ENCODE results near the gene GLS2.
"Not testable (repeated sequence)": the region's sequence is repeated elsewhere in the genome, so short reads cannot be mapped to it uniquely, and the experiment has no call there.

The GLS2 gene

DNA sequence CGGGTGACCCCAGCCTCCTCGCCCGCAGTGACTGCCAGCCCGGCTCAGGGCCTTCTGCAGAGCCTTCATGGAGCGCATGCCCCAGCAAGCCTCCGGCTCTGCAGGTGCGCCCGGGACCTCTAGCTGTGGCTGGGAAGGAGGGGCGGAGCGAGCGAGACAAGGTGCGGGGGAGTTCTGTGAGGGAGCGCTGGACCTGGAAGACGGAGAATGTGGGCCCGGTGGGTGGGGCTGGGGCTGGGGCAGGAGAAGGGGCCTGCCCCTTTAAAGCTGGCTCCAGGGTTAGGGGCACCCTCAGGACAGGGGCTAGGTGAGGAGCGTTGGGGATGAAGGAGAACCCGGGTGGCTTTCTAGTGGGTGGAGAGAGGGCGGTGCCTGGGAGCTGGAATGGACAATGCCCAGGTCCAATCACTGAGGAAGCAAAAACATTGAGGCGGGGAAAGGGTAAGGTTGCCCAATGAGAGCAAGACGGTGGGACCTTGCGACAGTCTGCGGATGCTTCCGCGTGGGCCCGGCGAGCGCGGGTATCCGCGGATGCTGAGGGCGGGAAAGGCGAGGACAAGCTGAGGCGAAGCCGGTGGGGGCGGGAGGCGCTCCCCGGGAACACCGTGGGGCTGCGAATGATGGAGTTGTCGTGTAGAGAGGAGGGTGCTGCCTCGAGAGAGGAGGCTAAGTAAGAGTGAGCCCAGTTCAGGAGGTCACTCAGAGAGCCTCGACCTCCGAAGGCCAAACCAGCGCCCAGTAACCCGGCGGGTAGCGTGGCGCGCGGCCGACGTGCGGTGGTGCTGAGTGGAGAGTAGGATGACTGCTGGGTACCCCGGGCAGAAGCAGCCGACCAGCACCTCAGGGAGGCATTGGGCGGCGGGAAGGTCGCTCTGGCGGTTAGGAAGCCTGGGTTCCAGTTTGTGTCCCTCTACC is at the start of gene GLS2:
TSS of gene GLS2 (minus strand) at position 121 of the 915 bp plus-strand sequence. CDS start at position 78, 43 bp downstream.
- in situ Hi-C loops (cut with HindIII; ENCODE audit: low pct_unique_long_range_greater_than_20kb, low sequenced_read_pairs): no loop called here
- TF ChIP-seq JUND (IDR thresholded peaks at IDR 0.05; ENCODE audit: low read depth): no peak
- peak; percentile 95 to 98 for DNase-seq (ENCODE audit: low read depth in 1 of 2, low spot score in 1 of 2)

DNA sequence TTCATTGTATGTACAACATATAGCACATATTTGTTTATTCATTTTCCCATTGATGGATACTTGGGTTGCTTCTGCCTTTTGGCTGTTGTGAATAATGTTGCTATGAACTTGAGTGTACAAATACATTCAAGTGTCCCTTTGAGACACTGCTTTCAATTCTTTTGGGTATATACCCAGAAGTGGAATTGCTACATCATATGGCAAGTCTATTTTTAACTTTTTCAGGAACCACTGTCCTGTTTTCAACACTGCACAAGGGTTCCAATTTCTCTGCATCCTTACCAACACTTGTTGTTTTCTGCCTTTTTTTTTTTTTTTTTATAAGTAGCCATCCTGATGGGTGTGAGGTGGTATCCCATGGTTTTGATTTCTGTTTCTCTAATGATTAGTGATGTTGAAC is 49.6 kb upstream of the GLS2 start:
- DNase-seq (ENCODE audit: low read depth in 1 of 2, low spot score in 1 of 2): no peak
- in situ Hi-C loops (cut with HindIII; ENCODE audit: low pct_unique_long_range_greater_than_20kb, low sequenced_read_pairs): no loop called here
- TF ChIP-seq JUND (IDR thresholded peaks at IDR 0.05; ENCODE audit: low read depth): no peak

DNA sequence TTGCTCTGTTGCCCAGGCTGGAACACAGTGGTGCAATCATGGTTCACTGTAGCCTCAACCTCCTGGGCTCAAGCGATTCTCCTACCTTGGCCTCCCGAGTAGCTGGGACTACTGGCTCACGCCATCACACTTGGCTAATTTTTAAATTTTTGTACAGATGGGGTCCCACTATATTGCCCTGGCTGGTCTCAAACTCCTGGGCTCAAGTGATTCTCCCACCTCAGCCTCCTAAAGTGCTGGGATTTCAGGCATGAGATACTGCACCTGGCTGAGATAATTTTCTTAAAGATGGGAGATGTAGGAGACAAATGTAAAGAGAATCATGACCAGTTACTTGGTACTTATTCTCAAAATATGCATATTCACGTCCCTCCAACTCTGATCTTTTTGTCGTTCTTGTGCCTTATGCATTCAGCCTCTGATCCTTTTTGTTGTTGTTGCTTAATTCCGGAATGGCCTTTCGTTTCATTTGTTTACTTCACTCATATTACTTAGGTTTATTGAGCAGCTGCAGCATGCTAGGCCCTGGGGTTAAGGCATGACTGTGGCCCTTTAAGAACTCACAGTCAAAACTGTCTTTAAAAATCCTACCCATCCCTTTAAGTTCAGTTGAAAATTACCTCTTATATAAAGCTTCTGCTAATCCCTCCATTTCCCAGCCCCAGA is 42.6 kb upstream of the GLS2 start:
- in situ Hi-C loops (cut with HindIII; ENCODE audit: low pct_unique_long_range_greater_than_20kb, low sequenced_read_pairs): no loop called here
- DNase-seq (ENCODE audit: low read depth in 1 of 2, low spot score in 1 of 2): no peak
- no peak for TF ChIP-seq JUND (IDR thresholded peaks at IDR 0.05; ENCODE audit: low read depth)

DNA sequence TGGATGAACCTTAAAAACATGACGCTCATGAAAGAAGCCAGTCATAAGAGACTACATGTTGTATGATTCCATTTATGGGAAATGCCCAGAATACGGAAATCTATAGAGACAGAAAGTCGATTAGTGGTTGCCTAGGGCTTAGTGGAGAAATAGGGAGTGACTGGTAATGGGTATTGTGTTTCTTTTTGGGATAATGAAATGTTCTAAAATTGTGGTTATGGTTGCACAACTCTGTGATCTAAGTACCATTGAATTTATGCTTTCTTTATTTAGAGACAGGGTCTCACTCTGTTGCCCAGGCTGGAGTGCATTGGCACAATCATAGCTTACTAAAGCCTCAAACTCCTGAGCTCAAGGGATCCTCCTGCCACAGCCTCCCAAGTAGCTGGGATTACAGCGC is 41.7 kb upstream of the GLS2 start:
- in situ Hi-C loops (cut with HindIII; ENCODE audit: low pct_unique_long_range_greater_than_20kb, low sequenced_read_pairs): no loop called here
- no peak for DNase-seq (ENCODE audit: low read depth in 1 of 2, low spot score in 1 of 2)
- no peak for TF ChIP-seq JUND (IDR thresholded peaks at IDR 0.05; ENCODE audit: low read depth)

DNA sequence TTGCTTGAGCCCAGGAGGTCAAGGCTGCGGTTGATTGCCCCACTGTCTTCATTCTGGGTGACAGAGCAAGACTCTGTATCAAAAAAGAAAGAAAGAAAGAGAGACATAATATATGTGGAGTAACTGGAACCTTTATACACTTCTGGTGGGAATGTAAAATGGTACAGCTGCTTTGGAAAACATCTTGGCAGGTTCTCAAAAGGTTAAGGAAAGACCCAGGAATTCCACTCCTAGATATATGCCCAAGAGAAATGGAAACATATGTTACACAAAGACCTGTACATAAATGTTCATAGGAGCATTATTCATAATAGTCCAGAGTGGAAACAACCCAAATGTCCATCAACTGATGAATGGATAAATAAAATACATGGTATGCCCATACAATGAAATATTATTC is 40.9 kb upstream of the GLS2 start:
- in situ Hi-C loops (cut with HindIII; ENCODE audit: low pct_unique_long_range_greater_than_20kb, low sequenced_read_pairs): no loop called here
- no peak for DNase-seq (ENCODE audit: low read depth in 1 of 2, low spot score in 1 of 2)
- TF ChIP-seq JUND (IDR thresholded peaks at IDR 0.05; ENCODE audit: low read depth): no peak

DNA sequence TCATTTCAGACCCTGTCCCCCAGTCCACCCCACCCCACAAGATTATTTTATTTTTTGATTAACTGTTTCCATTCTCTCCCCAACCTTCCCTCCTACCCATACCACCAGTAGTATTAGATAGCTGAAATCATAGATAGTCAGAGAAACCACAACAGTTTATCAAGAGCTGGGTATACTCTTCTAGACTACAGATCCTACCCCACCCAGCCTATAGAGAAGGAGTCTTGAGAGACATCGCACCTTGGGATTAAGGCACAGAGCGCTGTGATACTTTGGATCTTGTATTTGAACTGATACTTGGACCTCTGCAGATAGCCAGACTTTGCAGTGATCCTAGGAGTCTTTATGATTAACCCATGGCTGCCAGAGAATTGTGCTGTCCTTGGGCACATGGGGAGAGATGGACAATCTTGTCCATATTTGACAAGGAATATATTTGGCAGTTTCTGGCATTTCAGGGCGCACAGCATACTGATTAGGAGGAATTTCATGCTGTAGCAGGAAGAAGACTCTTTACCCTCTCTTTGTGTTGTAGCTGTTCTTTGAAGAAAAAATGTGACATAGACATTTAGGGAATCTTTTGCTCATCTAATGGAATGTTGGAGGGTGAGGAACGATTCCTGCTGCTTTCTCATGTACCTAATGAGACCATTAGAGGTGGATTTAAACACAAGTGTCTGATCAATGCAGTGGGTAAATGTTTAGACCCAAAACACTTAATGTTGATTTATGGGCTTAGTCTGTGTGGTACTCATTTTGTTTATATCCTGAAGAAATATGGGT is 34.6 kb upstream of the GLS2 start:
- in situ Hi-C loops (cut with HindIII; ENCODE audit: low pct_unique_long_range_greater_than_20kb, low sequenced_read_pairs): no loop called here
- TF ChIP-seq JUND (IDR thresholded peaks at IDR 0.05; ENCODE audit: low read depth): no peak
- DNase-seq (ENCODE audit: low read depth in 1 of 2, low spot score in 1 of 2): no peak

DNA sequence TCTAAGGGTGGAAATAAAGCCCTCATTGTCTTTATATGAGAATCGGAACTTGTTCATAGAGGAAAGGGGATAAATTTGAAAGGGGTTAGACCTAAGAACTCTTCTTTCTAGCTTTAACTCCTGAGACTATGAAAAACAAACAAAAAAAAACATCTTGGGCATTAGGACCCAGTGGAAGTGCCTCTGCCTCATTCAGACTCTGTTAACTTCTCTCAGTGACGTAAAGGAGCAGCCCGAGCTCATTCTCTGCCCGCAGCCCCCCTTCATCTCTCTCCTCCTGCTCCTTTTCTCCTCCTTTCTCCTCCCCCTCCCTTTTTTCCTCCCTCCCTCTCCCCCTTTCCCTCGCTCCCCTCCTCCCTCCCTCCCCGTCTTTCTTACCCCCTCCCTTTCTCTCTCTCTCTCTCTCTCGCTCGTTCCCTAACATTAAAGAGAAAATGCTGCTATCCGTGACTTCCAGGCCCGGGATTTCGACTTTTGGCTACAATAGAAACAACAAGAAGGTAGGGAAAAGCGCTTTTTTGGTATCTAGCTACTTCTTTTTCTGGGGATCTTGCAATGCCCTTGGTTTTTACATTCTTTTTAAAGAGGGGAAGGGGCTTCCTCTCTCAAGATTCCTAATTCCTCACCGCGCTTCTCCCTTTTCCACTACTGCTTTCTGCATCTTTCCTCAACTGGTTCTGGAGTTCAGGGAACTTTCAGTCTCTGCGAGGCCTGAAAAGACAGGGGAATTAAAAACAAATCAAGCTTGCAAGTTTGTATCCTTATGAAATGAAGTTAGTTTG is 33.8 kb upstream of the GLS2 start, which contains the start of gene RBMS2:
TSS of gene RBMS2 (plus strand) at position 231 of the 782 bp plus-strand sequence. CDS start at position 435, 204 bp downstream.
- in situ Hi-C loops (cut with HindIII; ENCODE audit: low pct_unique_long_range_greater_than_20kb, low sequenced_read_pairs): no loop called here
- DNase-seq (ENCODE audit: low read depth in 1 of 2, low spot score in 1 of 2): peak; percentile 51 to 95
- TF ChIP-seq JUND (IDR thresholded peaks at IDR 0.05; ENCODE audit: low read depth): no peak

DNA sequence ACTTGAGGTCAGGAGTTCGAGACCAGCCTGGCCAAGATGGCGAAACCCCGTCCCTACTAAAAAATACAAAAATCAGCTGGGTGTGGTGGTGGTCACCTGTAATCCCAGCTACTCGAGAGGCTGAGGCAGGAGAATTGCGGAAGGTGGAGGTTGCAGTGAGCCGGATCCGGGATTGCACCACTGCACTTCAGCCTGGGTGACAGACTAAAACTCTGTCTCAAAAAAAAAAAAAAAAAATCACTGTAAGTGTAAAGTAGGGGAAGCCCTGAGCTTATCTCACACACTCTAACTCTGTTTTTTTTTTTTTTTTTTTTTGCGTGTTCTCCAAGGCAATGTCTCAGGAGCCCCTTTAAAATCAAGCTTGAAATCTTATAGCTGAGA is 33.2 kb upstream of the GLS2 start:
- no peak for TF ChIP-seq JUND (IDR thresholded peaks at IDR 0.05; ENCODE audit: low read depth)
- DNase-seq (ENCODE audit: low read depth in 1 of 2, low spot score in 1 of 2): no peak
- in situ Hi-C loops (cut with HindIII; ENCODE audit: low pct_unique_long_range_greater_than_20kb, low sequenced_read_pairs): no loop called here

DNA sequence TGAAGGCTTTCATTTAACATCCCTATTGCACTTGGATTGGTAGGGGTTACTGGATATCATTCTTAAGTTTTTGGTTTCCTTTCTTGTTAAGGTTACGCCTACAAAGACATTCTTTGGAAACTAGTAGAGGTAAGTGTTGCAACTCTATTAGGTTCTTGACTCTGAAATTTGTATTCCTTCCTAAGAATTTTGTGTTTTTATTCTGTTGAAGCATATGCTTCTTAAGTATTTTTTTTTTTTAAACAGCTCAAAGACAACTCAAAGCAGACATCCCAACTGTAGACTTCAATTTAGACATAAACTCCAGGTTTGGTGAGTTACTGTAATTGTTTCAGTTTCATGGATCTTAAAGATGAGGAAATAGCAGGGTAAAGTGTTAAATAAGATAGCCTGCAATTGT is 32.5 kb upstream of the GLS2 start:
- TF ChIP-seq JUND (IDR thresholded peaks at IDR 0.05; ENCODE audit: low read depth): no peak
- in situ Hi-C loops (cut with HindIII; ENCODE audit: low pct_unique_long_range_greater_than_20kb, low sequenced_read_pairs): no loop called here
- DNase-seq (ENCODE audit: low read depth in 1 of 2, low spot score in 1 of 2): no peak

DNA sequence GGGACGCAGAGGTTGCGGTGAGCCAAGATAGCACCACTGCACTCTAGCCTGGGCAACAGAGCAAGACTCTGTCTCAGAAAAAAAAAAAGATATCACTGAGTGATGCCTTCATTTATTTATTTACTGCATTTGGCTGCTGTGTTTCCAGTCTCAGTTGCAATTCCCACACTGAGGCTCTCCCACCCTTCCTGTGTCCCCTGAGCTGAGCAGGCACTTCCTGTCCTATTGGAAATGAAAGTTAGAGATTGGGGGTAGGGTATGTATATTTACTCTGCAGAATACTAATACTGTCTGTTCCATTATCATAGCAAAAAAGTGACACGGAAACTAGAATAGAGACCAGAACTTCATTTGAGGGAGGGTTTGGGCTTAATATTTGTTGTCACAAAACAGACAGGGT is 32.1 kb upstream of the GLS2 start:
- no peak for DNase-seq (ENCODE audit: low read depth in 1 of 2, low spot score in 1 of 2)
- in situ Hi-C loops (cut with HindIII; ENCODE audit: low pct_unique_long_range_greater_than_20kb, low sequenced_read_pairs): no loop called here
- no peak for TF ChIP-seq JUND (IDR thresholded peaks at IDR 0.05; ENCODE audit: low read depth)

DNA sequence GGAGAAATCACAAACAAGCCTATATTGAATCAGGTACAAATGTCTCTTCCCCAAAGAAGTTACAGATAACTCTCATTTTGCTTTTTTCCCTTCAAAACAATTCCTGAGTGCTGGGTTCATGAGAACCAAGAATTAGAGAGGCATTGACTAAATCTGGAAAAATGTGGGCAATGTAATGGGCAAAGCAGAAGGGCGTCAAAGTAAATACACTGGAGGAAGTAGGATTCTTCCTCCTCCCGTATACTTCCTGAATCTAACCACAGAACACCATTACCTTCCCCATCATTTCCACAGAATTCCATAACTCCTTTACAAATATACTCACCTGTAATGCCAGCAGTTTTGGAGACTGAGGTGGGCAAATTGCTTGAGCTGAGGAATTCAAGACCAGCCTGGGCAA is 30.6 kb upstream of the GLS2 start:
- DNase-seq (ENCODE audit: low read depth in 1 of 2, low spot score in 1 of 2): peak in 1 of 2 experiments; percentile 41
- in situ Hi-C loops (cut with HindIII; ENCODE audit: low pct_unique_long_range_greater_than_20kb, low sequenced_read_pairs): no loop called here
- no peak for TF ChIP-seq JUND (IDR thresholded peaks at IDR 0.05; ENCODE audit: low read depth)

DNA sequence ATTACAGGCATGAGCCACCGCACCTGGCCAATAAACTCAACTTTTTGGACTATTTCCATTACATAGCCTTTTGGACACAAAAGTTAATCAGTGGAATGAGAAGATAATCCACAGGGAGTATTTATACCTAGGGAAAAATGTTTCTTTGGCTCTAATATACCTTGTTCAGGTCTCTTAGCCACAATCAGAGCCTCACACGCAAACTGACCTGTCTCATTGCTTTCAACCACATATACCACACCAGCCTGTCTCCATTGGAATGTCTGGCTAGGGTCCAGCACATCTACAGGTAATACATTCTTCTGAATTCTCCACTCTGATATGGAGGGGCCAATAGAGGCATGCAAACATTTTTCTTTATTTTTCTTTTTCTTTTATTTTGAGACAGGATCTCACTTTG is 29.9 kb upstream of the GLS2 start:
- in situ Hi-C loops (cut with HindIII; ENCODE audit: low pct_unique_long_range_greater_than_20kb, low sequenced_read_pairs): no loop called here

DNA sequence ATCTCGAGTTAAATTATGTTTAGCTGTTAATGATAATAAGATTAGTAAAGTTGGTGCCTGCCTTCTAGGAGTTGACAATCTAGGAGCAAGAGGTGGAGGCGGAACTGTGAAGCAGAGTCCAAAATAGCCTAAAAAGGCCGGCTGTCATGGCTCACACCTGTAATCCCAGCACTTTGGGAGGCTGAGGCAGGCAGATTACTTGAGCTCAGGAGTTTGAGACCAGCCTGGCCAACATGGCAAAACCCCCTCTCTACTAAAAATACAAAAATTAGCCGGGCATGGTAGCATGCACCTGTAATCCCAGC is 26.0 kb upstream of the GLS2 start:
- DNase-seq (ENCODE audit: low read depth in 1 of 2, low spot score in 1 of 2); in situ Hi-C loops (cut with HindIII; ENCODE audit: low pct_unique_long_range_greater_than_20kb, low sequenced_read_pairs): not testable (repeated sequence)

More for the DNA sequence above, 29.9 kb upstream of the GLS2 start:
- DNase-seq (ENCODE audit: low read depth in 1 of 2, low spot score in 1 of 2): peak in 1 of 2 experiments; percentile 76
- TF ChIP-seq JUND (IDR thresholded peaks at IDR 0.05; ENCODE audit: low read depth): no peak

Measured in T47D (cell line).